Renal cortex interstitium (tissue), 15 donors: ENCODE results near the gene CDK19. TPM values are rescaled to one million over a fixed set of nuclear protein-coding genes. Genes with fewer than 3 reads are reported as not detected.
"Not testable (repeated sequence)": the region's sequence is repeated elsewhere in the genome, so short reads cannot be mapped to it uniquely, and the experiment has no call there.

Source experiments
- DNase-seq, 11 donors: peaks; one replicate each; pipeline ENCODE4 v3.0.0-alpha.2; 2013; ENCODE audit warnings: low read depth in 9 of 11, low spot score in 4 of 11; ENCODE audit errors: extremely low read depth in 1 of 11
- long read RNA-seq, 16 experiments: transcript quantifications; one replicate each; lab custom pipeline, GENCODE V29; 2026
- polyA plus RNA-seq, 3 donors: library from polyadenylated mRNA; unstranded; fragments of 120-200 nt; gene quantifications; one replicate each; pipeline ENCODE4 v1.2.1, GENCODE V29; 2013; ENCODE audit not compliant: insufficient read length in 3 of 3

CDK19 gene
- polyA plus RNA-seq, result 10 to 100 TPM; 33.9 to 42.6 (median 36.6) TPM
- long read RNA-seq, donor 1, full-length matches to known transcripts, result 2 of 2 reads
- long read RNA-seq, donor 1, partial matches to known transcripts, result 0 of 2 reads
- long read RNA-seq, donor 1, other reads (novel, unspliced or antisense), result 0 of 2 reads
- long read RNA-seq, donor 2, full-length matches to known transcripts, result 1 of 23 reads
- long read RNA-seq, donor 2, partial matches to known transcripts, result 5 of 23 reads
- long read RNA-seq, donor 2, other reads (novel, unspliced or antisense), result 17 of 23 reads
- long read RNA-seq, donor 3, full-length matches to known transcripts, result 5 of 17 reads
- long read RNA-seq, donor 3, partial matches to known transcripts, result 12 of 17 reads
- long read RNA-seq, donor 3, other reads (novel, unspliced or antisense), result 0 of 17 reads
- long read RNA-seq, donor 4, full-length matches to known transcripts, result 3 of 3 reads
- long read RNA-seq, donor 4, partial matches to known transcripts, result 0 of 3 reads
- long read RNA-seq, donor 4, other reads (novel, unspliced or antisense), result 0 of 3 reads
- long read RNA-seq, donor 5, result 0 reads
- long read RNA-seq, donor 6, partial matches to known transcripts, result 14 of 14 reads
- long read RNA-seq, donor 6, other reads (novel, unspliced or antisense), result 0 of 14 reads
- long read RNA-seq, donor 7, full-length matches to known transcripts, result 2 of 19 reads
- long read RNA-seq, donor 7, partial matches to known transcripts, result 17 of 19 reads
- long read RNA-seq, donor 7, other reads (novel, unspliced or antisense), result 0 of 19 reads
- long read RNA-seq, donor 8, result 0 reads
- long read RNA-seq, donor 9, full-length matches to known transcripts, result 2 of 13 reads
- long read RNA-seq, donor 9, partial matches to known transcripts, result 11 of 13 reads
- long read RNA-seq, donor 9, other reads (novel, unspliced or antisense), result 0 of 13 reads
- long read RNA-seq, donor 10, partial matches to known transcripts, result 7 of 7 reads
- long read RNA-seq, donor 10, other reads (novel, unspliced or antisense), result 0 of 7 reads
- long read RNA-seq, donor 11, full-length matches to known transcripts, result 7 of 64 reads
- long read RNA-seq, donor 11, partial matches to known transcripts, result 39 of 64 reads
- long read RNA-seq, donor 11, other reads (novel, unspliced or antisense), result 18 of 64 reads
- long read RNA-seq, donor 12, full-length matches to known transcripts, result 2 of 2 reads
- long read RNA-seq, donor 12, partial matches to known transcripts, result 0 of 2 reads
- long read RNA-seq, donor 12, other reads (novel, unspliced or antisense), result 0 of 2 reads
- long read RNA-seq, donor 13, result 0 reads
- long read RNA-seq, donor 14, full-length matches to known transcripts, result 3 of 3 reads
- long read RNA-seq, donor 14, partial matches to known transcripts, result 0 of 3 reads
- long read RNA-seq, donor 14, other reads (novel, unspliced or antisense), result 0 of 3 reads
- long read RNA-seq, donor 15, partial matches to known transcripts, result 9 of 9 reads
- long read RNA-seq, donor 15, other reads (novel, unspliced or antisense), result 0 of 9 reads
- long read RNA-seq, donor 16, full-length matches to known transcripts, result 15 of 36 reads
- long read RNA-seq, donor 16, partial matches to known transcripts, result 21 of 36 reads
- long read RNA-seq, donor 16, other reads (novel, unspliced or antisense), result 0 of 36 reads

DNA sequence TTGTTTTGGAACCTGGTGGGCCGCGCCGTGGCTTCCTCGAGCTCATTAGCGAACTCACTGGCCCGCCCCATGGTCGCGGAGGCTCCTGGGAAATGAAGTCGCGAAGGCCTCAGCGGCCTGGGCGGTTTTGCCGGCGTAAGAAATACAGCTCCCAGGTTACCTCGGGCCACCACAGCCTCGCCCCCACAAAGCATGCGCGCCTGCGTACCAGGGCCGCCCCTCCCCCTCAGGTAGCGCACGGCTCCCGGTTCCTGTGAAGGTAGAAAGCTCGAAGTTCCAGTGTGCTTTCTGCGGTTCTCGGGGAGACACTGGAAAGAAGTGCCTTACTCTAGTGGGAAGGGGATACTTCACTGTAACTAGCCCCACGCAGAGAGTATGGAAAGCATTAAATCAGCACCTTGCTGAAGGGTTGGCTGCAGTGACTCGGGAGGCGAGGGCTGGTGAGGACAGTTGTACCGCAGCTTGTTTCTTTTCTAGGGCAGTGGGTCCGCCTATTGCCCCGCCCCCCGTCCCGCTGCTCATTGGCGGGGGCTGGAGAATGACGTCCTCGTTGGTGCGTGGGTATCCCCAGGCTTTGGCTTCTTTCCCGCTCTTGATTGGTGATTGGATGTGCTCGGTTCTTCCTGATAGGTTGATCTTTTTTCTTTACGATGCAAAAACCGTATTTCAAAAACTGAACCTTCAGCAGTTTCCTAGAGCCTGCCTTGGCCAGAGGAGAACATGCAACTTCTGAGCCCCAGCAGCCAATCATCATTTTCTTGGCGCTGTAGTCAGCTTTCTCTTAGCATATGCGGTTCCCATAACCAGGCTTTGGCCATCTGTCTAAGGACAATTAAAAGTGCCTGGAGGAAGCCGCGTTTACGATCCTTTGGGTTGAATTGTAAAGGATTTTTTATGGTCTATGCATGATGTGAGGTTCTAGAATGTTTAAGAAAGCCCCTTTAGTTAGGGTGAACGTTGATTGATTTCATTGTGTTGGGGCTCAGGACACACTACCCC is at the start of gene CDK19:
Gene CDK19, minus strand, starts transcription at position 59 of the 999 bp plus-strand sequence. CDS start 333 bp downstream, outside the sequence.
- DNase-seq, result peak; percentile 93 to 98 (median 97)

DNA sequence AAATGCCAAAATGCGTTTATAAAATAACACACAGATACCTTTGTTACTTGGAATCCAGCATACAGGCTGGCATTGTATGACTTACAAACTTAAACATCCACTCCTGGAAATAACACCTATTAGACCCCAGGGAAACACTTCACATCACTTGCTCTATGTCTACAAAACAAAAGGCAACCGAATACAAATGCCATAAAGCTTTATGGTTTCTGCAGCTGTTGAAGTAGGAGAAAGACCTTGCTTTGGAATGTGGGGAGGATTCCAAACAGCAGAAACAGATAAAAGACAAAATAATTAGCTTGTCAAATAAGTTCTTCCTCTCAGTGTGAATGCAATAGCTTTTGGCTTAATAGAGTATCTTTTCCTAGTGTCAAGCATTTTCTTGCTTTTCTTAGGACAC is 49.6 kb upstream of the CDK19 start:
- DNase-seq, result peak in 1 of 11 donors; percentile 33

DNA sequence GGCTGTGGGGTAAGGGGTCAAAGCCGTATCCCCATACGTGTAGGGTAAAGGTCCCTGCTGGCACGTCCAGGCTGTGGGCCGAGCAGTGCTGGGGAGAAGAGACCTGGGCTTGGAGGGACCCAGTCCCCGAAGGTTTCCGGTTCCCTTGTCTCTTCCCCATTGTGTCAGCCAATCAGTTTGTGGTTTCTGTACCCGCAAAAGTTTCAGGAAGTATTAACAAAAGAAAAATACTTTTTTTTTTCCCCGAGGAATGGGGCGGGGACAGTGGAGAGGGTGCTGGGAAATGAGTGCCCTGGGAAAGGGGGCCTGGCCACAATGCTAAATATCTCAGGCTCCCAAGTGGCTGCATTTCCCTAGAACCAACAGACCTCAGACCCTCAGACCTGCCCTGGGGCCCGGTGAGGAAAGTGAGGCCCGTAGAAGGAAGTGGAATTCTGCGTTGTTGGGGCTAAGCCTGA is 44.1 kb upstream of the CDK19 start:
- no peak for DNase-seq

DNA sequence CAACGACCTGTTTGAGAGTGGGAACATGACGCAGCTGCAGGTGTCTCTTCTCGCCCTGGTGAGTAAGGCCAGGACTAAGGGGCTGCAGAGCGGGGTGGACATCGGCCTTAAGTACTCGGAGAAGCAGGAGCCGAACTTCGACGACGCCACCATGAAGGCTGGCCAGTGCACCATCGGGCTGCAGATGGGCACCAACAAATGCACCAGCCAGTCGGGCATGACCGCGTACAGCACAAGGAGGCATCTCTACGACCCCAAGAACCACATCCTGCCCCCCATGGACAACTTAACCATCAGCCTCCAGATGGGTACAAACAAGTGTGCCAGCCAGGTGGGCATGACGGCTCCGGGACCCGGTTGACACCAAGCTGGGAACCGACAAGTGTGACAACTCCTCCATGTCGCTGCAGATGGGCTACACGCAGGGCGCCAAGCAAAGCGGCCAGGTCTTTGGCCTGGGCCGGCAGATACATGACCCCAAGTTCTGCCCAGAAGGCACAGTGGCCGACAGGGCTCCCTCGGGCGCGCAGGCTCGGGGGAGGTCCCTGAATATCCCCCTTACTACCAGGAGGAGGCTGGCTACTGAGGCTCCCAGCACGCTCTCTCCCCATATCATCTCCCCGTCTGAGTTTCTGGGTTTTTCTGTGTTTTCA is 43.4 kb upstream of the CDK19 start:
- DNase-seq, result no peak

DNA sequence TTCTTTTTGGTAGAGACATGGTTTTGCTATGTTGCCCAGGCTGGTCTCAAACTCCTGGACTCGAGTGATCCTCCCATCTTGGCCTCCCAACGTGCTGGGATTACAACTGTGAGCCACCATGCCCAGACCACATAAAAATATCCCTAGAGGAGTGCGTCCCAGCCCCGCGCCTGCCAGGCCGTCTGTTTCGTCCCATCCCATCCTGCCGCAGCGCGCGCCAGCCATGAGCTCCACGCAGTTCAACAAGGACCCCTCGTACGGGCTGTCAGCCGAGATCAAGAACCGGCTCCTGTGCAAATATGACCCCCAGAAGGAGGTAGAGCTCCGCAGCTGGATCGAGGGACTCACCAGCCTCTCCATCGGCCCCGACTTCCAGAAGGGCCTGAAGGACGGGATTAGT is 42.7 kb upstream of the CDK19 start:
- no peak for DNase-seq

DNA sequence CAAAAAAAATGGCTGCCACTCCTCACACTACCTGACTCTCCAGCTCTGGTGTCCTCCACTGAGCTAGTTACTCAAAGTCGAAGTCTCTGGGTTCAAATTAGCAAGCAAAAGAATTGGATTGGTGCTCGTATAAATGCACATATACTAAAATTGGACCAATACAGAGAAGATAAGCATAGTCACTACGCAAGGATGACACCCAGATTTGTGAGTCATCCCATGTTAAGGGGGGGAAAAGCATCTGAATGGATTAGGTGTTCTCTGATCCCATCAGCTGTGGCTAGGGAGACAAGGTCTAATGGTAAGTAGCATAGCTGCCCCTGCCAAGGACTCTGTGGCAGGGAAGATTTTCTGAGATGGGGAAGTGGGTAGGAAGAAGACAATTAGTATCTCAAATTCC is 41.0 kb upstream of the CDK19 start:
- DNase-seq, result no peak

DNA sequence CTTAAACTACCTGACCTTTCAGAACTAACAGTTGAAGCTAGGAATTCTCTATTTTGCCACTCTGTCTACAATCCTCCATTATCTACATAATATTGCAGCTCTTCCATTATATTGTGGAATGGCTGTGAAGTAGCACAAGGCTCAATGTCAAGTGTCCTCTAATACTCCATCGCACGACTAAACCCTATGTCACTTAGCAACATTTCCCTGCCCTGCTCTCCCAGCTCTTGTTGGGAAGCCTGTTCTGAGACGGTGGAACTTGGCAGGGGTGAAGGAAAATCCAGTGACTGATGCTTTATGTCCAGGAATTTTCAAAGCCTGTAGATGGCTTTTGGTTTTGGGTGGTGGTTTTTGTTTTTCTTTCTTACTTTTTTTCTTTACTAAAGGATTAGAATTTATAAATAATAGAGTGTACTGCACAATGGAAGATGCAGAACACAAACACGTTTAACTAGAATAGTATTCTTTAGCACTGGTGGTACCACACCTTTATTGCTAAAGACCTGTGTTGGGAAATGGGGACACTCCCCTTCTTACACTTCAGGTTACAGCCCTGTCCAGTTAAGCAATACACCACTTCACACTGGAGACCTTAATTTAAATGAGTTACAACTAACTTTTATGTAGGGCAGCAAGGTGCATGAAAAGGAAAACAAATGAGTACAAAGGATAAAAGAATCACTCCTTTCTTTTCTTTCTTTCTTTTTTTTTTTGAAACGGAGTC is 38.6 kb upstream of the CDK19 start:
- DNase-seq, result no peak

DNA sequence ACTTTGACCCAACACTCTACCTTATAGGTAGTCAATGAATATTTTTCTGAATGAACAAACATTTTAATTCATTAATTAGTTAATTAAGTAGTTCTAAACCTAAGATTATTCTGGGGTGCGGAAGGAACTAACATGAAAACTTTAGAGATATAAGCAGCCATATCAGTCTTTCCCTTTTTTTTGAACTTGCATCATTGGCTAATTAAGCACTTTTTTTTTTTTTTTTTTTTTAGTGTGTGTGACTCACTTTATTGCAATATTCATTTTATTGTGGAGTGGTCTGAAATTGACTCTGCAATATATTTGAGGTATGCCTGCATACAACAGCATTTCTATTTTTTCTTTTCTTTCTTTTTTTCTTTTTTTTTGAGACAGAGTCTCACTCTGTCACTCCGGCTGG is 37.5 kb upstream of the CDK19 start:
- DNase-seq, result no peak

DNA sequence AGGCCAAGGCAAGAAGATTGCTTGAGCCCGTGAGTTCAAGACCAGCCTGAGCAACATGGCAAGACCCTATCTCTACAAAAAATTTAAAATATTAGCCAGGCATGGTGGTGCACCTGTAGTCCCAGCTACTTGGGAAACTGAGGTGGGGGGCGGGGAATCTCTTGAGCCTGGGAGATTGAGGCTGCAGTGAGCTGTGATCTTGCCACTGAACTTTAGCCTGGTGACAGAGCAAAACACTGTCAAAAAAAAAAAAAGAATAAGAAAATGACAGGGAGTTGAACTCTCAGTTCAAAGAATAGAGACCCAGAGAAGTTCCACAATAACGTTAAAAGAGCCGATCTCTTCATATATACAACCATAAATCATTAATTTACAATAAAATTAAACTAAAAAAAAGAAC is 34.5 kb upstream of the CDK19 start:
- no peak for DNase-seq

DNA sequence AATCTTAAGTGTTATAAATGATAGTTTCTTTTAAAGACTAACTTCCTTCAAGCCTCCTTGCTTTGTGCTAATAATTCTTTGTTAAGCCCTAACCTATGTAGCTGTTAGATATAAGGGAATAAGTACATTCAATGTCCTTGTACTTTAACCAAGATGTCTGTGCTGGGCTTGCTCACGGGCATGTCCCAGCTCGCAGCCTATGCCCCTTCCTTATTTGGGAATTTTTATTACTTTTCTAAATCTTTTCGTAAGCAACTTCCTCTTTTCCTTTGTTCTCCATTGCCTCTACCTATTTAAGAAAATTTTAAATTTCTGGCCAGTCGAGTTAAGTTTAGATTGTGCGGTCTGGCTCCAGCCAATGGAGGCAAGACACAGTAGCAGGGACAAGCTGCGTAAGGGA is 26.0 kb upstream of the CDK19 start:
- no peak for DNase-seq

DNA sequence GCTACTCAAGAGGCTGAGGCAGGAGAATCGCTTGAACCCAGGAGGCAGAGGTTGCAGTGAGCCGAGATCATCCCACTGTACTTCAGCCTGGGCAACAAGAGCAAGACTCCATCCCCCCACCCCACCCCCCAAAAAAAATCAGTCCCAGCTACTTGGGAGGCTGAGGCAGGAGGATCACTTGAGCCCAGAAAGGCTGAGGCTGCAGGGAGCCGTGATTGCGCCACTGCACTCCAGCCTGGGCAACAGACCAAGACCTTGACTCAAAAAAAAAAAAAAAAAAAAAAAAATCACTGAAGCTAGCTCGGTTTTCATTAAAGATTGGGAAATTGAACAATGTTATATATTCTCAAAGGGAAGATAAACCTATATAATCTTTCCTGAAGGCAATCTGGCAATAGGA is 20.5 kb upstream of the CDK19 start:
- not testable (repeated sequence) for DNase-seq

DNA sequence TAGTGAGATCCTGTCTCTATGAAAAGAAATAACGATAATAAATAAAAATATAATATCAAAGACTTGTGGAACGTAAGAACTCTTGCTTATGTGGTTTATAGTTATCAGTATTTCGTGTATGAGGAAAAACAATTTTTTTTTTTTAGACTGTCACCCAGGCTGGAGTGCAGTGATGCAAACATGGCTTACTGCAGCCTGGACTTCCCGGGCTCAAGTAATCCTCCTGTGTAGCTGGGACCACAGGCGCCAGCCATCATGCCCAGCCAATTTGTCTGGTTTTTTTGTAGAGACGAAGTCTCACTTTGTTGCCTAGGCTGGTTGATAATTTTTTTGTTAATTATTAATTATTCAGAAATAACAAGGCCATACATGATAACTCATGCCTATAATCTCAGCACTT is 18.6 kb upstream of the CDK19 start:
- DNase-seq, result no peak

DNA sequence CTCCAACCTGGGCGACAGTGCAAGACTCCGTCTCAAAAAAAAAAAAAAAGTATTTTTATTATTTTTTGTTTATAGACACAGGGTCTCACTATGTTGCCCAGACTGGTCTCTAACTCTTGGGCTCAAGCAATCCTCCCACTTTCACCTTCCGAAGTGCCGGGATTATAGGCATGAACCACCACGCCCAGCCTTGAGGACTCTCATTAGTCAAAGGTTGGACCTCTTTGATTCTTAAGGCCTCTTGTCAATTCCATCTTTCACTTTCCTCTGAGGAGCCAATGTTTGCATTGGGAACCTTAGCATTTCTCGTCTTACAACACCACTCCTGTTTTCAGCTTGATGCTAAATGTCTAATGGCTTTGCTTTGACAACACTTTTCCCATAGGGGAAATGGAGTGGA is 16.1 kb upstream of the CDK19 start:
- DNase-seq, result no peak

DNA sequence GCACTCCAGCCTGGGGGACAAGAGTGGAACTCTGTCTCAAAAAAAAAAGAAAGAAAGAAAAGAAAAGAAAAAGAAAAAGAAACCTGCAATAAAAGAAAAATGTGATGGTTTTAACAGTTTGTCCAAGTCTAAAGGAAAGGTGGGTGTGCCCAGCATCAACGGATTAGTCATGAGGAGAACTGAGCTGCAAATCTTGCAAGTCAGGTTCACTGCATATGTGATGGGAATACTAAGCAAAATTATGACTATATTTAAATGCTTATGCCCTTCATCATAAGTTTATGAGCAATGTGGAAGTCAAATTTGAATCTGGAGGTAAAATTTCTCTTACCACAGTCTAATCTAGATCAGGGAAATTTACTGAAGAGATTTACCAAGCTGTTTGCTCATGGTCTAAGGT is 13.1 kb upstream of the CDK19 start:
- no peak for DNase-seq

DNA sequence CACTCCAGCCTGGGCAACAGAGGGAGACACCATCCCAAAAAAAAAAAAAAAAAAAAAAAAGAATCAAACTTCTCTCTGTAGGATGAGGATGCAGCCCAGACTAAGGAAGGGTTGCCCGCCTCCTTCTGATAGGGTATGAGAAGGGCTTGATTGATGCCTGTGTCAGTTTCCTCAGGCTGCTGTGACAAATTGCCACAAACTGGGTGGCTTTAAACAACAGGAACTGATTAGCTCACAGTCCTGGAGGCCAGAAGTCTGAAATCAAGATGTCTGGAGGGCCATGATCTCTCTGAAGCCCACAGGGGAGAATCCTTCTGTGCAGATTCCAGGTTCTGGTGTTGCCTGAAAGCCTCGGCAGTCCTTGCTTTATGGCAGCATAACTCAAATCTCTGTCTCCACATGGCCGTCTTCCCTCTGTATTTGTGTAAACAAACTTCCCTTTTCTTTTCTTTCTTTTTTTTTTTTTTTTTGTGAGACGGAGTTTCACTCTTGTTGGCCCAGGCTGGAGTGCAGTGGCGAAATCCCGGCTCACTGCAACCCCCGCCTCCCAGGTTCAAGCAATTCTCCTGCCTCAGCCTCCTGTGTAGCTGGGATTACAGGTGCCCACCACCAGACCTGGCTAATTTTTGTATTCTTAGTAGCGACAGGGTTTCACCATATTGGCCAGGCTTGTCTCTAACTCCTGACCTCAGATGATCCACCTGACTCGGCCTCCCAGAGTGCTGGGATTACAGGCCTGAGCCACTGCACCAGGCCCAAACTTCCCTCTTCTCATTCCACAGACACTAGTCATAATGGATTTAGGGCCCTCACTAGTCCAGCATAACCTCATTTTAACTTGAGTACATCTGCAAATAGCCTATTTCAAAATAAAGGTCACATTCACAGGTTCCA is 11.2 kb upstream of the CDK19 start:
- DNase-seq, result no peak
